HEK293 (cell line): ENCODE measurements around the gene PKDCC.

Experiments used
- PATZ1 ChIP-seq: fragments of 450-650 bp; formaldehyde crosslinking; IDR thresholded peaks from 2 replicates; pipeline ENCODE4 v1.5.1; 2016; ENCODE audit warnings: missing biosample characterization, missing genetic modification characterization
- TCF7L2 ChIP-seq: IDR thresholded peaks from 2 replicates; pipeline ENCODE4 v1.6.1; 2011; ENCODE audit warnings: low read depth, mild to moderate bottlenecking, inconsistent platforms, low read length, moderate library complexity, borderline replicate concordance
- YY1 ChIP-seq: fragments of 450-650 bp; formaldehyde crosslinking; IDR thresholded peaks from 2 replicates; pipeline ENCODE4 v1.5.1; 2018; ENCODE audit warnings: missing biosample characterization, missing genetic modification characterization
- ZBTB1 ChIP-seq: fragments of 450-650 bp; formaldehyde crosslinking; IDR thresholded peaks from 2 replicates; pipeline ENCODE4 v1.5.1; 2016; ENCODE audit warnings: missing biosample characterization, missing genetic modification characterization
- ZFP69B ChIP-seq: fragments of 450-650 bp; formaldehyde crosslinking; IDR thresholded peaks from 2 replicates; pipeline ENCODE4 v1.5.1; 2016; ENCODE audit warnings: missing biosample characterization, missing genetic modification characterization
- ZNF404 ChIP-seq: fragments of 450-650 bp; formaldehyde crosslinking; IDR thresholded peaks from 2 replicates; pipeline ENCODE4 v1.5.1; 2017; ENCODE audit warnings: missing biosample characterization, missing genetic modification characterization
- ZNF530 ChIP-seq: fragments of 450-650 bp; formaldehyde crosslinking; IDR thresholded peaks from 2 replicates; pipeline ENCODE4 v1.5.1; 2016; ENCODE audit warnings: low read depth, missing biosample characterization, missing genetic modification characterization
- ZNF585B ChIP-seq: fragments of 450-650 bp; formaldehyde crosslinking; IDR thresholded peaks from 2 replicates; pipeline ENCODE4 v1.5.1; 2016; ENCODE audit warnings: missing biosample characterization, missing genetic modification characterization
- ZNF629 ChIP-seq: fragments of 450-650 bp; formaldehyde crosslinking; IDR thresholded peaks from 2 replicates; pipeline ENCODE4 v1.5.1; 2017; ENCODE audit warnings: missing biosample characterization, missing genetic modification characterization
- ZNF768 ChIP-seq: fragments of 450-650 bp; formaldehyde crosslinking; IDR thresholded peaks from 2 replicates; pipeline ENCODE4 v1.5.1; 2018; ENCODE audit warnings: missing biosample characterization, mild to moderate bottlenecking, missing genetic modification characterization
- ZSCAN30 ChIP-seq: fragments of 450-650 bp; IDR thresholded peaks from 2 replicates; pipeline ENCODE4 v1.5.1; 2018; ENCODE audit warnings: missing biosample characterization, mild to moderate bottlenecking, missing genetic modification characterization, moderate library complexity
- TF ChIP-seq, protein P1 (sequence below): sonication (generic); formaldehyde crosslinking; IDR thresholded peaks from 2 replicates; pipeline ENCODE4 v1.8.1; 2022; ENCODE audit warnings: mild to moderate bottlenecking, moderate library complexity, missing genetic modification reagents
- TF ChIP-seq, protein P2 (sequence below): fragments of 450-650 bp; formaldehyde crosslinking; IDR thresholded peaks from 2 replicates; pipeline ENCODE4 v1.5.1; 2016; ENCODE audit warnings: missing biosample characterization, missing genetic modification characterization
- TF ChIP-seq, protein P3 (sequence below): fragments of 450-650 bp; formaldehyde crosslinking; IDR thresholded peaks from 2 replicates; pipeline ENCODE4 v1.5.1; 2016; ENCODE audit warnings: missing biosample characterization, missing genetic modification characterization

DNA sequence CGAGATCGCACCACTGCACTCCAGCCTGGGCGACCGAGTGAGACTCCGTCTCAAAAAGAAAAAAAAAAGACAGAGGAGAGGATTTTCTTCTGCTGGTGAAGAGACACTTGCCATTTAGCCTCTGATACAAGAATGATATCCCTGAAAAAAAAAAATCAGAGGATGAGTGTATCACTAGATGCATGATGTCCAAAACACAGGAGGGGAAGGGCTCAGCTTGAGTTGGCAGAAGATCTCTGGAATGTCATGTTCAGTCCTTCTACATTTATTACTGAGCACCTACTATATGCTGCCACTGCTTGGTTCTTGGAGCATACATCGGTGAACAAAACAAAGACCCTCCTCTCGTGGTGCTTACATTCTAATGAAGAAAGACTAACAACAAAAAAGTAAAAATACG is 10.9 kb upstream of the PKDCC start:
- TF ChIP-seq, protein P1, sequence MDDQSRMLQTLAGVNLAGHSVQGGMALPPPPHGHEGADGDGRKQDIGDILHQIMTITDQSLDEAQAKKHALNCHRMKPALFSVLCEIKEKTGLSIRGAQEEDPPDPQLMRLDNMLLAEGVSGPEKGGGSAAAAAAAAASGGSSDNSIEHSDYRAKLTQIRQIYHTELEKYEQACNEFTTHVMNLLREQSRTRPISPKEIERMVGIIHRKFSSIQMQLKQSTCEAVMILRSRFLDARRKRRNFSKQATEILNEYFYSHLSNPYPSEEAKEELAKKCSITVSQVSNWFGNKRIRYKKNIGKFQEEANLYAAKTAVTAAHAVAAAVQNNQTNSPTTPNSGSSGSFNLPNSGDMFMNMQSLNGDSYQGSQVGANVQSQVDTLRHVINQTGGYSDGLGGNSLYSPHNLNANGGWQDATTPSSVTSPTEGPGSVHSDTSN (CRISPR knock-in tag), result no peak
- TF ChIP-seq ZNF768 (tag by site-specific recombination), result no peak
- TF ChIP-seq, protein P2, sequence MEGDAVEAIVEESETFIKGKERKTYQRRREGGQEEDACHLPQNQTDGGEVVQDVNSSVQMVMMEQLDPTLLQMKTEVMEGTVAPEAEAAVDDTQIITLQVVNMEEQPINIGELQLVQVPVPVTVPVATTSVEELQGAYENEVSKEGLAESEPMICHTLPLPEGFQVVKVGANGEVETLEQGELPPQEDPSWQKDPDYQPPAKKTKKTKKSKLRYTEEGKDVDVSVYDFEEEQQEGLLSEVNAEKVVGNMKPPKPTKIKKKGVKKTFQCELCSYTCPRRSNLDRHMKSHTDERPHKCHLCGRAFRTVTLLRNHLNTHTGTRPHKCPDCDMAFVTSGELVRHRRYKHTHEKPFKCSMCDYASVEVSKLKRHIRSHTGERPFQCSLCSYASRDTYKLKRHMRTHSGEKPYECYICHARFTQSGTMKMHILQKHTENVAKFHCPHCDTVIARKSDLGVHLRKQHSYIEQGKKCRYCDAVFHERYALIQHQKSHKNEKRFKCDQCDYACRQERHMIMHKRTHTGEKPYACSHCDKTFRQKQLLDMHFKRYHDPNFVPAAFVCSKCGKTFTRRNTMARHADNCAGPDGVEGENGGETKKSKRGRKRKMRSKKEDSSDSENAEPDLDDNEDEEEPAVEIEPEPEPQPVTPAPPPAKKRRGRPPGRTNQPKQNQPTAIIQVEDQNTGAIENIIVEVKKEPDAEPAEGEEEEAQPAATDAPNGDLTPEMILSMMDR (tag by site-specific recombination), result no peak
- no peak for TF ChIP-seq YY1 (tag by site-specific recombination)
- no peak for TF ChIP-seq ZBTB1 (tag by site-specific recombination)
- TF ChIP-seq ZSCAN30 (tag by site-specific recombination), result no peak
- no peak for TF ChIP-seq ZNF404
- no peak for TF ChIP-seq ZFP69B (tag by site-specific recombination)
- no peak for TF ChIP-seq ZNF530 (tag by site-specific recombination)
- TF ChIP-seq ZNF629, result no peak
- TF ChIP-seq ZNF585B (tag by site-specific recombination), result no peak
- no peak for TF ChIP-seq TCF7L2
- TF ChIP-seq PATZ1 (tag by site-specific recombination), result no peak
- TF ChIP-seq, protein P3, sequence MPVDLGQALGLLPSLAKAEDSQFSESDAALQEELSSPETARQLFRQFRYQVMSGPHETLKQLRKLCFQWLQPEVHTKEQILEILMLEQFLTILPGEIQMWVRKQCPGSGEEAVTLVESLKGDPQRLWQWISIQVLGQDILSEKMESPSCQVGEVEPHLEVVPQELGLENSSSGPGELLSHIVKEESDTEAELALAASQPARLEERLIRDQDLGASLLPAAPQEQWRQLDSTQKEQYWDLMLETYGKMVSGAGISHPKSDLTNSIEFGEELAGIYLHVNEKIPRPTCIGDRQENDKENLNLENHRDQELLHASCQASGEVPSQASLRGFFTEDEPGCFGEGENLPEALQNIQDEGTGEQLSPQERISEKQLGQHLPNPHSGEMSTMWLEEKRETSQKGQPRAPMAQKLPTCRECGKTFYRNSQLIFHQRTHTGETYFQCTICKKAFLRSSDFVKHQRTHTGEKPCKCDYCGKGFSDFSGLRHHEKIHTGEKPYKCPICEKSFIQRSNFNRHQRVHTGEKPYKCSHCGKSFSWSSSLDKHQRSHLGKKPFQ (tag by site-specific recombination), result no peak
